HepG2 (cell line): ENCODE data around the gene S1PR2. TPM values are rescaled to one million over a fixed set of nuclear protein-coding genes. Genes with fewer than 3 reads are reported as not detected.

Source experiments
- ATAC-seq: fragments of 200-7000 bp; cut with Tn5 transposase; 3 replicates; pipeline ENCODE4 v1.9.1; 2020; ENCODE audit warnings: mild to moderate bottlenecking, moderate library complexity
- BruUV-seq: library from RNA; stranded (reverse); fragments of 400-500 nt; replicated peaks from 2 replicates; lab custom pipeline; 2021; lab: Mats Ljungman, UMichigan
- CTCF ChIA-PET: fragments of 300-600 bp; formaldehyde crosslinking; extraction: SDS; loops from one replicate; lab custom pipeline; 2021; ENCODE audit warnings: low total read pairs, inconsistent platforms, low intra/inter-chr PET ratio; lab: Yijun Ruan, JAX
- POLR2A ChIA-PET: fragments of 350-600 bp; sonication (Branson Sonifier 250); formaldehyde crosslinking; loops from one replicate; lab custom pipeline; 2020; ENCODE audit warnings: antibody characterized with exemption, inconsistent platforms; lab: Yijun Ruan, JAX
- DNase-seq: peaks from one replicate; pipeline ENCODE4 v3.0.0-alpha.2; 2015; ENCODE audit warnings: low spot score
- FAIRE-seq: peaks from 3 replicates; lab custom pipeline; 2011; peaks lifted over from hg19 to GRCh38; lab: Jason Lieb, UNC
- H2AFZ ChIP-seq: one replicate; pipeline ENCODE4 v1.6.1; 2011; ENCODE audit warnings: low read length, inconsistent platforms
- H3K27ac ChIP-seq: fragments of 300-600 bp; 3 replicates; pipeline ENCODE4 v1.8.0; 2011; ENCODE audit warnings: mixed run types, mild to moderate bottlenecking, mixed read lengths, low read length, inconsistent platforms; ENCODE audit not compliant: insufficient read depth; ENCODE audit errors: extremely low read length
- H3K27me3 ChIP-seq, 2 experiments: fragments of 200-600 bp in 1 of 2; 2 replicates in 1 of 2; 3 replicates in 1 of 2; pipeline versions ENCODE4 v1.6.0 to v1.8.0; 2011; ENCODE audit warnings: low read length in 2 of 2, mild to moderate bottlenecking in 2 of 2, moderate library complexity in 2 of 2, inconsistent platforms in 1 of 2; ENCODE audit not compliant: insufficient read depth in 2 of 2, control insufficient read depth in 1 of 2
- H3K36me3 ChIP-seq, 2 experiments: fragments of 200-600 bp in 1 of 2; replicated peaks in 1 of 2; 2 replicates in 1 of 2; 3 replicates in 1 of 2; pipeline versions ENCODE4 v1.5.1 to v1.8.0; 2011; ENCODE audit warnings: low read length in 2 of 2, inconsistent platforms in 1 of 2; ENCODE audit not compliant: insufficient read depth in 2 of 2, control insufficient read depth in 1 of 2
- H3K4me1 ChIP-seq: 2 replicates; pipeline ENCODE4 v1.5.1; 2012; ENCODE audit warnings: low read length, inconsistent platforms; ENCODE audit not compliant: insufficient read depth
- H3K4me2 ChIP-seq: 2 replicates; pipeline ENCODE4 v1.6.0; 2011; ENCODE audit warnings: low read depth, low read length, inconsistent platforms
- H3K4me3 ChIP-seq, 3 experiments: fragments of 200-600 bp in 1 of 3; sonication (generic), shearing (Covaris generic) in 1 of 3; replicated peaks in 1 of 3; 2 replicates each; pipeline ENCODE4 v1.5.1; 2011 to 2016; ENCODE audit warnings: low read length in 3 of 3, inconsistent platforms in 2 of 3, low read depth in 2 of 3, mild to moderate bottlenecking in 2 of 3, control low read depth in 1 of 3, mixed read lengths in 1 of 3; ENCODE audit not compliant: insufficient read depth in 1 of 3
- H3K79me2 ChIP-seq: one replicate; pipeline ENCODE4 v1.6.1; 2011; ENCODE audit warnings: low read length, inconsistent platforms; ENCODE audit not compliant: insufficient read depth
- H3K9ac ChIP-seq: 2 replicates; pipeline ENCODE4 v1.6.0; 2011; ENCODE audit warnings: mild to moderate bottlenecking, low read depth, low read length, inconsistent platforms; ENCODE audit not compliant: insufficient read depth
- H3K9me3 ChIP-seq: 2 replicates; pipeline ENCODE4 v1.5.1; 2012; ENCODE audit warnings: mild to moderate bottlenecking, low read length
- H4K20me1 ChIP-seq: 2 replicates; pipeline ENCODE4 v1.6.0; 2011; ENCODE audit warnings: inconsistent platforms, mild to moderate bottlenecking, low read length, moderate library complexity; ENCODE audit not compliant: insufficient read depth
- CBX5 ChIP-seq: sonication (generic); formaldehyde crosslinking; IDR thresholded peaks from 2 replicates; pipeline ENCODE4 v1.4.0; 2020; ENCODE audit warnings: missing genetic modification reagents, borderline replicate concordance
- CENPBD1 ChIP-seq: sonication (generic); formaldehyde crosslinking; IDR thresholded peaks from 2 replicates; pipeline ENCODE4 v1.8.0; 2022; ENCODE audit warnings: missing genetic modification reagents, low read depth, mild to moderate bottlenecking, borderline replicate concordance
- CREB1 ChIP-seq, 2 experiments: fragments of 450-650 bp in 1 of 2; IDR thresholded peaks; 2 replicates each; pipeline ENCODE4 v1.6.1; 2016 to 2017; ENCODE audit warnings: control low read depth in 1 of 2, mild to moderate bottlenecking in 1 of 2, missing compliant biosample characterization in 1 of 2, missing genetic modification characterization in 1 of 2
- CREM ChIP-seq, 2 experiments: sonication (generic) in 1 of 2; formaldehyde crosslinking in 1 of 2; IDR thresholded peaks; 2 replicates each; pipeline versions ENCODE4 v1.4.0 to v1.6.1; 2016 to 2020; ENCODE audit warnings: antibody characterized with exemption in 1 of 2, mild to moderate bottlenecking in 1 of 2, missing genetic modification reagents in 1 of 2
- IRX3 ChIP-seq: sonication (generic); formaldehyde crosslinking; IDR thresholded peaks from 2 replicates; pipeline ENCODE4 v1.8.1; 2023; ENCODE audit warnings: mild to moderate bottlenecking, low read depth, missing genetic modification reagents, borderline replicate concordance
- MTF2 ChIP-seq: sonication (generic); formaldehyde crosslinking; IDR thresholded peaks from 2 replicates; pipeline ENCODE4 v1.5.0; 2020; ENCODE audit warnings: missing genetic modification reagents, borderline replicate concordance
- NCOA5 ChIP-seq: sonication (generic); formaldehyde crosslinking; IDR thresholded peaks from 2 replicates; pipeline ENCODE4 v1.4.0; 2020; ENCODE audit warnings: missing genetic modification reagents
- PTBP1 ChIP-seq: fragments of 200-400 bp; formaldehyde crosslinking; IDR thresholded peaks from 2 replicates; pipeline ENCODE4 v1.6.1; 2018; ENCODE audit warnings: low read length, low read depth; ENCODE audit not compliant: poor library complexity, severe bottlenecking
- SIN3A ChIP-seq: IDR thresholded peaks from 2 replicates; pipeline ENCODE4 v1.6.1; 2011; ENCODE audit warnings: low read depth, mild to moderate bottlenecking, control low read depth, low read length, borderline replicate concordance
- ZKSCAN1 ChIP-seq: fragments of 150-350 bp; IDR thresholded peaks from 2 replicates; pipeline ENCODE4 v1.6.1; 2014; ENCODE audit warnings: low read length
- ZNF121 ChIP-seq: sonication (generic); formaldehyde crosslinking; IDR thresholded peaks from 2 replicates; pipeline ENCODE4 v1.5.0; 2020; ENCODE audit warnings: mild to moderate bottlenecking, missing genetic modification reagents
- ZNF276 ChIP-seq: sonication (generic); formaldehyde crosslinking; IDR thresholded peaks from 2 replicates; pipeline ENCODE4 v1.4.0; 2020; ENCODE audit warnings: mild to moderate bottlenecking, low read depth, missing genetic modification reagents
- ZSCAN12 ChIP-seq: sonication (generic); formaldehyde crosslinking; IDR thresholded peaks from 2 replicates; pipeline ENCODE4 v1.9.0; 2021; ENCODE audit warnings: mild to moderate bottlenecking, missing genetic modification reagents
- WGBS: methylation state at CpG from one replicate; pipeline ENCODE4 v1.1.6; 2017; ENCODE audit warnings: low lambda C conversion rate; 5-methylcytosine and 5-hydroxymethylcytosine counted together
- in situ Hi-C: cut with HindIII; loops from 2 replicates; pipeline ENCODE4 v1.10.0; 2017; ENCODE audit warnings: low pct_unique_long_range_greater_than_20kb; ENCODE audit not compliant: extremely low pct_ligation_motif_present
- intact Hi-C: fragments of 100-400 bp; cut with micrococcal nuclease; formaldehyde crosslinking; loops from one replicate; pipeline ENCODE4 v1.10.0; 2022; ENCODE audit not compliant: unreplicated experiment
- polyA plus RNA-seq, 8 experiments: library from polyadenylated mRNA; depleted of rRNA in 3 of 8; stranded (reverse) in 7 of 8; unstranded in 1 of 8; fragments of >200 nt; fragmentation: Illumina TruSeq in 4 of 8; extraction: Trizol in 4 of 8; gene quantifications; 2 replicates each; pipeline versions ENCODE4 v1.2.1 to v1.2.3, GENCODE V29; 2011 to 2016; ENCODE audit warnings: low read depth in 4 of 8, missing spikeins in 1 of 8, mixed read lengths in 1 of 8; ENCODE audit not compliant: insufficient read depth in 1 of 8
- total RNA-seq, 5 experiments: library from RNA; depleted of rRNA; stranded (reverse); fragments of >200 nt; fragmentation: Illumina TruSeq; extraction: Trizol; gene quantifications; 2 replicates each; pipeline ENCODE4 v1.2.3, GENCODE V29; 2016; ENCODE audit warnings: low read depth in 1 of 5
- TF ChIP-seq, protein P1 (sequence below): sonication (generic); formaldehyde crosslinking; IDR thresholded peaks from 2 replicates; pipeline ENCODE4 v1.5.0; 2020; ENCODE audit warnings: mild to moderate bottlenecking, missing genetic modification reagents
- TF ChIP-seq, protein P2 (sequence below): sonication (generic); formaldehyde crosslinking; IDR thresholded peaks from 2 replicates; pipeline ENCODE4 v1.5.0; 2020; ENCODE audit warnings: missing genetic modification reagents

S1PR2 gene
- total and polyA plus RNA-seq, 2 of the 13 experiments (the other 11 are each of a cell fraction or from before 2014, with no cell fraction given) = 0.91 to 1.3 TPM

- in situ Hi-C loops = loop anchor here (10.0 kb wide), 1 partner anchor 297 kb away; the partner anchor contains the start of gene OLFM2
- WGBS = 42% methylated on average over 8 of the region's 8 CpGs
- H3K9ac ChIP-seq = no peak overlapping the region
- H3K79me2 ChIP-seq = no peaks in the 10 kb centered on the region
- no peaks in the 10 kb centered on the region for H4K20me1 ChIP-seq
- FAIRE-seq (no peak), ATAC-seq (no peak; the same call in 2 of the 3 replicates), DNase-seq (no peak)
- POLR2A ChIA-PET = interaction anchor here (0.5 to 1.2 kb wide), 3 partner anchors 8 to 27 kb away, joined by 3 to 4 read pairs (median 3); no protein-coding TSS in a partner anchor
- H3K4me1 ChIP-seq = peaks cover 46% of the 10 kb centered on the region
- H3K27ac ChIP-seq = no peak overlapping the region
- H3K36me3 ChIP-seq = no peaks in the 10 kb centered on the region
- H3K4me2 ChIP-seq = peak overlapping the region; percentile 90
- intact Hi-C loops = loop anchor here (1.0 kb wide), 1 partner anchor 19 kb away; no protein-coding TSS in a partner anchor
- CTCF ChIA-PET = interaction anchor here (1.4 kb wide), 1 partner anchor 18 kb away, joined by 5 read pairs; no protein-coding TSS in a partner anchor
- peak overlapping the region; percentile 72 to 77 (median 74); a peak in 4 of 6 replicates for H3K4me3 ChIP-seq
- TF ChIP-seq ZNF121 (CRISPR knock-in tag) (peak; percentile 86), NCOA5 (CRISPR knock-in tag) (no peak), CBX5 (CRISPR knock-in tag) (no peak), MTF2 (CRISPR knock-in tag) (no peak), CREB1 (IDR thresholded peaks at IDR 0.05) (no peak), CREB1 (CRISPR knock-in tag; IDR thresholded peaks at IDR 0.05) (peak; percentile 71), ZSCAN12 (CRISPR knock-in tag) (no peak), ZKSCAN1 (peak; percentile 97), IRX3 (CRISPR knock-in tag) (no peak), CREM (IDR thresholded peaks at IDR 0.05) (0 out of 2 replicates have a peak, but pooled peaks have one; percentile 50), CREM (CRISPR knock-in tag; IDR thresholded peaks at IDR 0.05) (no peak), CENPBD1 (no peak), PTBP1 (no peak), SIN3A (no peak), ZNF276 (CRISPR knock-in tag) (no peak)
- TF ChIP-seq, protein P1, sequence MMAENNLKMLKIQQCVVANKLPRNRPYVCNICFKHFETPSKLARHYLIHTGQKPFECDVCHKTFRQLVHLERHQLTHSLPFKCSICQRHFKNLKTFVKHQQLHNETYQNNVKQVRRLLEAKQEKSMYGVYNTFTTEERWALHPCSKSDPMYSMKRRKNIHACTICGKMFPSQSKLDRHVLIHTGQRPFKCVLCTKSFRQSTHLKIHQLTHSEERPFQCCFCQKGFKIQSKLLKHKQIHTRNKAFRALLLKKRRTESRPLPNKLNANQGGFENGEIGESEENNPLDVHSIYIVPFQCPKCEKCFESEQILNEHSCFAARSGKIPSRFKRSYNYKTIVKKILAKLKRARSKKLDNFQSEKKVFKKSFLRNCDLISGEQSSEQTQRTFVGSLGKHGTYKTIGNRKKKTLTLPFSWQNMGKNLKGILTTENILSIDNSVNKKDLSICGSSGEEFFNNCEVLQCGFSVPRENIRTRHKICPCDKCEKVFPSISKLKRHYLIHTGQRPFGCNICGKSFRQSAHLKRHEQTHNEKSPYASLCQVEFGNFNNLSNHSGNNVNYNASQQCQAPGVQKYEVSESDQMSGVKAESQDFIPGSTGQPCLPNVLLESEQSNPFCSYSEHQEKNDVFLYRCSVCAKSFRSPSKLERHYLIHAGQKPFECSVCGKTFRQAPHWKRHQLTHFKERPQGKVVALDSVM = peak; percentile 79; the same call in 1 of the 2 replicates
- TF ChIP-seq, protein P2, sequence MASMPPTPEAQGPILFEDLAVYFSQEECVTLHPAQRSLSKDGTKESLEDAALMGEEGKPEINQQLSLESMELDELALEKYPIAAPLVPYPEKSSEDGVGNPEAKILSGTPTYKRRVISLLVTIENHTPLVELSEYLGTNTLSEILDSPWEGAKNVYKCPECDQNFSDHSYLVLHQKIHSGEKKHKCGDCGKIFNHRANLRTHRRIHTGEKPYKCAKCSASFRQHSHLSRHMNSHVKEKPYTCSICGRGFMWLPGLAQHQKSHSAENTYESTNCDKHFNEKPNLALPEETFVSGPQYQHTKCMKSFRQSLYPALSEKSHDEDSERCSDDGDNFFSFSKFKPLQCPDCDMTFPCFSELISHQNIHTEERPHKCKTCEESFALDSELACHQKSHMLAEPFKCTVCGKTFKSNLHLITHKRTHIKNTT (CRISPR knock-in tag) = no peak
- H3K9me3 ChIP-seq = no peaks in the 10 kb centered on the region
- peaks cover 2 to 11% of the 10 kb centered on the region in 2 experiments; a peak in 4 of 5 replicates for H3K27me3 ChIP-seq
- BruUV-seq = no TSS peak
- H2AFZ ChIP-seq = no peak overlapping the region
These were observed 589 bp upstream of the S1PR2 start for GRCh38 chr19:10231612-10232228.
